Measurements from ENCODE around the gene SIGLECL1.
"Not testable (repeated sequence)": the region's sequence is repeated elsewhere in the genome, so short reads cannot be mapped to it uniquely, and the experiment has no call there.

The SIGLECL1 gene
- total RNA-seq, result 0 reads per million in 2 experiments

GRCh38 chr19:51250786-51251467, at the start of gene SIGLECL1:
TSS of gene SIGLECL1 (plus strand) at chr19:51251080. CDS start at chr19:51264073, 12,993 bp downstream.
- no peak for DNase-seq (ENCODE audit: low read depth)

- DNase-seq (ENCODE audit: low read depth), result no peak
Measured at GRCh38 chr19:51201712-51202111, 49.2 kb upstream of the SIGLECL1 start.

DNA sequence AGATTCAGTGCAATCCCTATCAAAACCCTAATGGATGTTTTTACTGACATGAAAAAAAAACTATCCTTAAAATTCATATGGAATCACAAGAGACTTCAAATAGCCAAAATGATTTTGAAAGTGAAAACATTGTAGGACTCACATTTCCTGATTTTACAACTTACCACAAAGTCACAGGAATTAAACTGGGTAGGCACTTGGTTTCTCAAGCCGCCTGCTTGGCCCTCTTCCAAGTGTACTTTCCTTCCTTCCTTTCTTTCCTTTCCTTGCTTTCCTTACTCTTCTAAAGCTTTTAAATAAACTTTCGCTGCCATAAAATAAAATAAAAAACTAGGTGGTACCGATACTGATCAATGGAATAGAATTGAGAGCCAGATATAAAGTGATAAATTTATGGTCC, 47.0 kb upstream of the SIGLECL1 start:
- no peak for DNase-seq (ENCODE audit: low read depth)

GRCh38 chr19:51204321-51204720, 46.6 kb upstream of the SIGLECL1 start:
- DNase-seq (ENCODE audit: low read depth), result no peak

- DNase-seq (ENCODE audit: low read depth), result no peak
Measured at GRCh38 chr19:51207747-51208146, 43.1 kb upstream of the SIGLECL1 start.

GRCh38 chr19:51210191-51210784, 40.6 kb upstream of the SIGLECL1 start:
- DNase-seq (ENCODE audit: low read depth), result no peak

DNA sequence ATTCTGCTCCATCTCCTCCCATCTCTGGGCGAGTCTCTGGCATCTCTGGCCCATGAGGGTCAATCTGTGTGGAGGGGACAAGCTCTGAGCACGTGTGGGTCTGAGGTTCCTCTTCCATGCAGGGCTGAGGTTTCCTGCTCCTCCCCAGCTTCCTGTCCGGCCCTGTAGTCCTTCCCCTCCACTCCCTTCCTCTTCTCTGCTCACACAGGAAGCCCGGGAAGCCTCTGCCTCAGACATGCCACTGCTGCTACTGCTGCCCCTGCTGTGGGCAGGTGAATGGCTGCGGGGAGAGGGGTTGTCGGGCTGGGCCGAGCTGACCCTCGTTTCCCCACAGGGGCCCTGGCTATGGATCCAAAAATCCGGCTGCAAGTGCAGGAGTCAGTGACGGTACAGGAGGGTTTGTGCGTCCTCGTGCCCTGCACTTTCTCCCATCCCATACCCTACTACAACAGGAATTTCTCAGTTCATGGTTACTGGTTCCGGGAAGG, 40.0 kb upstream of the SIGLECL1 start:
- not testable (repeated sequence) for DNase-seq (ENCODE audit: low read depth)

DNA sequence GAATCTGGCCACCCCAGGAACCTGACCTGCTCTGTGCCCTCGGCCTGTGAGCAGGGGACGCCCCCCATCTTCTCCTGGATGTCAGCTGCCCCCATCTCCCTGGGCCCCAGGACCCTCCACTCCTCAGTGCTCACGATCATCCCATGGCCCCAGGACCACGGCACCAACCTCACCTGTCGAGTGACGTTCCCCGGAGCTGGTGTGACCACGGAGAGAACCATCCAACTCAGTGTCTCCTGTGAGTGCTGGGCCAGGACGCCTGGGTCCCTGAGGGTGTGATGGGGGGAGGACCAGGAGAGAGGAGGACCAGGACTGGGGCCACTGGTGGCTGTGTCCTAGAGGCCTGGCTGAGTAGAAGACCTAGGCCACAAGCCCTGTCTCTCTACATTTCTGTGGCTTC, 39.0 kb upstream of the SIGLECL1 start:
- no peak for DNase-seq (ENCODE audit: low read depth)

DNA sequence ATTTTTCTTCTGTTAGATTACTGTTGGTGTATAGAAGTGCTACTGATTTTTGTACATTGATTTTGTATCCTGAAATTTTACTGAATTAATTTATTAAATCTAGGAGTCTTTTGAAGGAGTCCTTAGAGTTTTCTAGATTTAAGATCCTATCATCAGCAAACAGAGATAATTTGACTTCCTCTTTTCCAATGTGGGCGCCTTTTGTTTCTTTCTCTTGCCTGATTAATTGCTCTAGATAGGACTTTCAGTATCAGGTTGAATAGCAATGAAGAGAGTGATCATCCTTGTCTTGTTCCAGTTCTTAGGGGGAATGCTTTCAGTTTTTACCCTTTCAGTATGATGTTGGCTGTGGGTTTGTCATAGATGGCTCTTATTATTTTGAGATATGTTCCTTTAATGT, 31.6 kb upstream of the SIGLECL1 start:
- no peak for DNase-seq (ENCODE audit: low read depth)

- DNase-seq (ENCODE audit: low read depth), result no peak
Measured at GRCh38 chr19:51219971-51220370, 30.9 kb upstream of the SIGLECL1 start.

GRCh38 chr19:51220996-51221395, 29.9 kb upstream of the SIGLECL1 start:
- no peak for DNase-seq (ENCODE audit: low read depth)

DNA sequence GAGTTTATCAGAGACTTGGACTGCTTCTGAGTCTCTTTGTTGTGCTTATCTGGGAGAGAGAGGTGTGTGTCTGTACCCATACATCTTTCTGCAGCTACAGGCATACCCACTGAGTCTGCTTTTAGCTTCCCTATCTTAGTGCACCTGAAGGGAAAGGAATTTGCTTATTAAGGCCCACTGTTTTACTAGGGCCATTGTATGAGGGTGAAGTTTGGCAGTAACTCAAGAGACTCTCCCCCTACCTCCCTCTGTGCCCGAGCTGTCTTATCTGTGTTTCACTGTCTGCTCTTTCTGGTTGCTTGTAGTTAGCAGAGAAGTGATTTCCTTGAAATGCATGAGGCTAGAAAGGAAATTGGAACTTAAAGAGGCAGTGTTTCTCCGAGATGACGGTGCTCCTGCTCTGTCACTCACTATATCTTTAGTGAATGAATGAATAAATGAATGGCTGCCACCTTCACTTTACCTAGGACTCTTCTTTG, 26.7 kb upstream of the SIGLECL1 start:
- DNase-seq (ENCODE audit: low read depth), result no peak

DNA sequence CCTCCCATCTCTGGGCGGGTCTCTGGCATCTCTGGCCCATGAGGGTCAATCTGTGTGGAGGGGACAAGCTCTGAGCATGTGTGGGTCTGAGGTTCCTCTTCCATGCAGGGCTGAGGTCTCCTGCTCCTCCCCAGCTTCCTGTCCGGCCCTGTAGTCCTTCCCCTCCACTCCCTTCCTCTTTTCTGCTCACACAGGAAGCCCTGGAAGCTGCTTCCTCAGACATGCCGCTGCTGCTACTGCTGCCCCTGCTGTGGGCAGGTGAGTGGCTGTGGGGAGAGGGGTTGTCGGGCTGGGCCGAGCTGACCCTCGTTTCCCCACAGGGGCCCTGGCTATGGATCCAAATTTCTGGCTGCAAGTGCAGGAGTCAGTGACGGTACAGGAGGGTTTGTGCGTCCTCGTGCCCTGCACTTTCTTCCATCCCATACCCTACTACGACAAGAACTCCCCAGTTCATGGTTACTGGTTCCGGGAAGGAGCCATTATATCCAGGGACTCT, 25.9 kb upstream of the SIGLECL1 start, which contains the start of gene CD33:
Gene CD33 (plus strand): TSS at position 183 of the 496 bp plus-strand sequence. CDS start 39 bp downstream, at position 222.
- DNase-seq (ENCODE audit: low read depth), result not testable (repeated sequence)

DNA sequence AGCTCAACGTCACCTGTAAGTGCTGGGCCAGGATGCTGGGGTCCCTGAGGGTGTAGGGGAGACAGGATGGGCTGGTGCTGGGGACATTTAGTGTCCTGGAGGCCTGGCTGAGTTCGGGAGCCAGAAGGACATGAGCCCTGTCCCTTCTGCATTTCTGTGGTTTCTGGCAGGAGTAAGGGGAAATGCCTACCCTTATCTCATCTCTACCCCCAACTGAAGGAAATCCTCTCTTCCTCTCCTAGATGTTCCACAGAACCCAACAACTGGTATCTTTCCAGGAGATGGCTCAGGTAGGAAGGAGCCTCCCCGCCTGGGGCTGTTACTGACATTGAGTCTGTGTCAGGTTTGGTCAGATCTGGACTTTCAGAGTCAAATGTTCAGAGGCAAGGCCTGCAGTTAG, 24.8 kb upstream of the SIGLECL1 start:
- no peak for DNase-seq (ENCODE audit: low read depth)

DNA sequence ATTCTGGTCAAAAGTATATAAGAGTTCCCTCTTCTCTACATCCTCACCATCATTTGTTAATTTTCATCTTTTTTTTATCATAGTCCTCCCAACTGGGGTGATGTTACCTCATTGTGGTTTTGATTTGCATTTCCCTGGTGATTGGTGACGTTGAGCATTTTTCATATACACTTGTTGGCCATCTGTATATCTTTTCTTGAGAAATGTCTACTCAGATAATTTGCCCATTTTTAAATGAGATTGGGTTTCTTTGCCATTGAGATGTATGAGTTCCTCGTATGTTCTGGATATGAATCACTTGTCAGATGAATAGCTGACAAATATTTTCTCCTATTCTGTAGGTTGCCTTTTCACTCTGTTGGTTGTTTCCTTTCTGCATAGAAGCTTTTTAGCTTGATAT, 23.6 kb upstream of the SIGLECL1 start:
- no peak for DNase-seq (ENCODE audit: low read depth)

DNA sequence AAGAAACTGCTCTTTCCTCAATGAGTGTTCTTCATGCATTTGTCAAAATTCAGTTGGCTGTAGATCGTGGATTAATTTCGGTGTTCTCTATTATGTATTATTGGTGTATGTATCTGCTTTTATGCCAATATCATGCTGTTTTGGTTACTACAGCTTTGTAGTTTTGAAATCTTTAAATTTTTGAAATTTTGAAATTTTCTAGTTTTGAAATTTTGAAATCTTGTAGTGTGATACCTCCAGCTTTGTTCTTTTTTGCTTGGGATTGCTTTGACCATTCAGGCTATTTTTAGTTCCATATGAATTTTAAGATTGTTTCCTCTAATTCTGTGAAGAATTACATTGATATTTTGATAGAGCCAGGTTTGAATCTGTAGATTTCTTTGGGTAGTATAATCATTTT, 22.9 kb upstream of the SIGLECL1 start:
- DNase-seq (ENCODE audit: low read depth), result no peak

DNA sequence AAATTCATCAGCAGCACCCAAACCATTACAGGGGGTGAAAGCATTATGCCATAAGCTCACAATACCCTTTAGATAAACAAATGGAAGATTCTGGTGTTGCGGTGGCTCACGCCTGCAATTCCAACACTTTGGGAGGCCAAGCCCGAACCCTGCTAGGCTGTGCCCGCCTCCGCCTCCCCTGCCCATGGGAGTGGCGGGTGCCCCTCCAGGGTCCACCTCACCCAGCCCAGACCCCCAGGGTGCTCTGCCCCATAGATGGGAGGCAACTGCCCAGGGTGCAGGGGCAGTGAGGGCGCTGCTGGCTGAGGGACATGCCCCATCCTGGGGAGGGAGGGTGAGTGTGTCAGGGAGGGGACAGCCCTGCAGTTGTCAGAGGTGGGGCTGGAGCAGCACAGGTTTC, 10.0 kb upstream of the SIGLECL1 start:
- DNase-seq (ENCODE audit: low read depth), result no peak

- DNase-seq (ENCODE audit: low read depth), result no peak
Measured at GRCh38 chr19:51242881-51243630, 7.8 kb upstream of the SIGLECL1 start.

DNA sequence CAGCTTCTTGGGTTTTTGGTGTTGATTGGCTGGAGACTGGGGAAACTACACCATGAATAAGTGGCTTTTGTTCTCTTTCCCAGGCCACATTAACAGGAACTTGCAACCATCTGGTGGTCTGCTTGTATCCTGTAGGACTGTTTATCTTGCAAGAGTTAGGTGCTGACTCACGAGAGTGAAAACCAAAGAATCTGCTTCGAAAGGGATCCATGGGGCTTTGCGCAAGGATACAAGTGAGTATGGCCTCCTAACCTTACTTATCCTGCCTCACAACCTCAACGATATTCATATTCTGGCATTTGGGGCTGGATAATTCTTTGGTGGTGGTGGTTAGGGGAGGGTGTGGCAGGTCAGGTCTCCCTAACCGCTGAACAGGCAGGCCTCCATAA, 4.7 kb upstream of the SIGLECL1 start:
- no peak for DNase-seq (ENCODE audit: low read depth)

DNA sequence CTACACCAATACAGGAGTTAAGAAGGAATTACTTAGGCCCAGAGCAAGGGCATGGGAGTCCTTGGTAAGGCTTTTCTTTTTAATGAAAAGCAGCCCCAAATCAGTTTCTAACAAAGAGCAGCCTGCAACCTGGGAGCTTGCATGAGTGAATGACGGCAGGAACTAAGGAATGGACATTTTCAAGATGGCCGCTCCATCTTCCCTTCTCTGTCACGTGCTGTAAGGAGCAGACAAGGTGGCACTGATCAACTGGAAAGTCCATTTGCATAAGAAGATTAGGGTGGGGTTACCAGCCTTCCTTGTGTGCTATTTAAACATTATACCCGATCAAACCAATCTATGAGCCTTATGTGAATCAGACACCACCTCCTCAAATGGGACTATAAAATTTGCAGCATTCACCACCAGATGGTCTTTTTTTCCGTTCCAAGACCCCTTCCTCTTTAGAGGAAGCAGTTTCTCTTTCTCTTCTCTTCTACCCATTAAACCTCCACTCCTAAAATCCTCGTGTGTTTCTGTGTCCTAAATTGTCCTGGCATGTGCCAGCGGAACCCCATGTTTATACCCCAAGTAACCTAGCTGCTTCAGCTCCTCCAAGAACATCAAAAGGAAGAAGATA, 2.8 kb upstream of the SIGLECL1 start:
- DNase-seq (ENCODE audit: low read depth), result no peak

- DNase-seq (ENCODE audit: low read depth), result no peak
Measured at GRCh38 chr19:51251468-51251820, 564 bp downstream of the SIGLECL1 start.

All from T follicular helper cell (primary cell).